ENCODE data around the gene ZNF74.

- TF ChIP-seq CTCF (IDR thresholded peaks at IDR 0.05) (no peak), ZFX (IDR thresholded peaks at IDR 0.05; ENCODE audit: borderline replicate concordance) (no peak)
These were observed 47.0 kb downstream of the ZNF74 start for GRCh38 chr22:20440637-20441591.

Data from 22Rv1 (cell line).